NCI-H2196 (cell line): ENCODE measurements around the gene REV1.

Experiments used
- DNase-seq: peaks from one replicate; lab custom pipeline; 2025; ENCODE audit not compliant: unreplicated experiment; lab: John Stamatoyannopoulos, UW

REV1 gene

GRCh38 chr2:99451280-99451679 lies 38.5 kb downstream of the REV1 start:
- DNase-seq, result no peak

DNA sequence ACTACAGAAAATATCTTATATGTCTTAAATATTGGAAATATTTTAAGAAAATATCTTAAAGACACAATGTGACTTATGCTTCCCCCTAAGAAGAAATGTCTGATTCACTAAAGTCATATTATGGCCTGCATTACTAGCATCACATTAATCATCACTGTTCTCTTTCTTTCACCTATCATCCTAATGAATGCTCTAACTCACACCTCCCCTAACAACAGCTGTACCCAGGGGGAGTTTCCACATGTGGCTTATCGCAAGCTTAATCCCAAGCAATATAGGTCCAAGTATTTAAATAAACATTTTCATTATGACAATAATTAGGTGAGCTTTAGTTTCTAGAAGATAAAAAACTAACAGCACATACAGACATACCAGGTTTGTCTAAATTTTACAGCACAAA lies 39.6 kb downstream of the REV1 start:
- DNase-seq, result no peak

DNA sequence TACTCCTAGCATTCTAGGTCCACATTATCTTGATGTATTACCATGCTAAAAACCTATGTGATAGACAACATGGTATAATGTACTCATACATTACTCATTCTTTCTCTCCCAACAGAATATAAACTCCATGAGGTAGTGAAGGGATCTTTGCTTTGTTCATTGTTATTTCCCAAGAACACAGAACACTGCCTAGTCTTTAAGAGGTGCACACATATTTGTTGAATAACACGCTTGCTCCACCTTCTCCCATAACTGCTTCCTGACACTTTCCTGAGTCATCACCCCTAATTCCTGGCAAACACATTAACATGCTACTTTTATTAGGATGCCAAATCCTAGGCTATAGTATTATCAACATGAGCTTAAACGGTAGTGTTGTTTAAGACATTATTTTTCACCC lies 41.3 kb downstream of the REV1 start:
- DNase-seq, result no peak

GRCh38 chr2:99445065-99445464 lies 44.8 kb downstream of the REV1 start:
- no peak for DNase-seq

DNA sequence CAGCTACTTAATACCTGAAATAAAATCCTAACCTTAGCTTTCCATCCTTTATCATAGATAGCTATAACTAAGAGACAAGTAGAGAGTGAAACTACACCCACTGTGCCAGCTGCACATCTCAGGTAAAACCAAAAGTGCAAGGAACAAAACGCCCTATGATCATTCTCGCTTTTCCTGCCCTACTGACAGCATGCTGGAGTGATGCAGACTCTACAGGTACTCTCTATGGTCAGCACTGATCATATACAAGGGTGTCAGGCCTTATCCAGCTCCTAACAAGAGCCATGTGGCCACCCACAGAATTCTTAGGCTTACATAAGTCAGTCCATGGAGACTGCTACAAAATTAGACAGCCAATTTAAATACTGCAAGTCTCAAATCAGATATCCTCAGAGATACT lies 45.6 kb downstream of the REV1 start:
- no peak for DNase-seq

DNA sequence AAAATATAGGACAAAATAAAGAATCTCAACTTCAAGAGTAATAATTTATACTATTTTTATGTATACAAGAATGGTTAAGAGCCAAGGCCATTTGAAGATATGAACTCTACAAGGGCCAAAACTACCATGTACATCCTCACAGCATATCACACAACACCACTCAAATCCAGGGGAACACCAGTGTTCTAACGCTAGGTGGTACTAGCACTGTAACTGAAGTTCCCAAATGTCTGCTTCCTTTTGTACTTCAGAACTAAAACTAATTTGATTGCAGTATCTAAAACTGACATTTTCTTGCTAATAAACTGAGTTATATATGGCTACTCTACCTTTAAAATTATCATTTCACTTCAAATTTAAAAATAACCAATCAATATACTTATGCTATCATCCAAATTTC lies 47.0 kb downstream of the REV1 start:
- no peak for DNase-seq

GRCh38 chr2:99439971-99440505 lies 49.8 kb downstream of the REV1 start:
- no peak for DNase-seq

GRCh38 chr2:99436874-99437273 lies 52.9 kb downstream of the REV1 start:
- no peak for DNase-seq

- DNase-seq, result no peak
Observed at GRCh38 chr2:99433340-99433739, 56.5 kb downstream of the REV1 start.

GRCh38 chr2:99431587-99432275 lies 58.1 kb downstream of the REV1 start:
- DNase-seq, result no peak

GRCh38 chr2:99430614-99431291 lies 59.1 kb downstream of the REV1 start:
- no peak for DNase-seq

- DNase-seq, result no peak
Observed at GRCh38 chr2:99425022-99425421, 64.8 kb downstream of the REV1 start.

DNA sequence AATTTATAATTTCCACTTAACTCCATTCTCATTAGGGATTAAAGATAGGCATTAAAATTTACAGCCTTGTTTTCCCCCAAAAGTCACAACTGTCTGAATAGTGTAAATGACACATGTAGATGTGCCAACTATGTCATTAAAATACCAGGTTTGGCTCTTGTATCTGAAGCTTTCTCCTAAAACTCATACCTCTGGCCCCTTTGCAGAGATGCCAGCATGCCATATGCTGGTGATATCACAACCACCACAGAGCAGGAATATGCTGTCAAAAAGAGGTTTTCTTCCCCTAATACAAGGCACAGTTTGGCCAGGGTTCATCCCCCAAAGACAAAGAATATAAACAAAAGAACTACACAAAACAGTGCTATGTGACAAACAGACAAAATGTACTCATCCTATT lies 65.4 kb downstream of the REV1 start:
- no peak for DNase-seq

DNA sequence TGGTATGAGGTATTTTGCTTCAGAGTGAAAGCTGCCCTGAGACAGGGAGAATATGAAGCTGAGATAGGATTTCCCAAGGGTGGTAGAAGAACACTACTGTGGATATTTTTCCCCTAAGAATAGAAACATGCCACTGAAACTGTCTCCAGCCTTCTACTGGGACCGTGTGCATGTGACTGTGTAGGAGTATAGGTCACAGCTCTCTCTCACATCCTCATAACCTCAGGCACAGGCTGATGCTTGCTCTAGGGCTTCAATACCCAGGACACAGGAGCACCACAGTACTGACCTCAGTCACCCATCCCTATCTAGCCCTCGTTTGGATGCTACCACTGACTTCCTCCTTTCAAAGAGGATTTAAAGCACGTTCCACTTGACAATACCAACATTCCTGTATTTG lies 67.2 kb downstream of the REV1 start:
- no peak for DNase-seq

GRCh38 chr2:99421469-99421868 lies 68.3 kb downstream of the REV1 start:
- no peak for DNase-seq

GRCh38 chr2:99420751-99421299 lies 69.0 kb downstream of the REV1 start:
- no peak for DNase-seq

DNA sequence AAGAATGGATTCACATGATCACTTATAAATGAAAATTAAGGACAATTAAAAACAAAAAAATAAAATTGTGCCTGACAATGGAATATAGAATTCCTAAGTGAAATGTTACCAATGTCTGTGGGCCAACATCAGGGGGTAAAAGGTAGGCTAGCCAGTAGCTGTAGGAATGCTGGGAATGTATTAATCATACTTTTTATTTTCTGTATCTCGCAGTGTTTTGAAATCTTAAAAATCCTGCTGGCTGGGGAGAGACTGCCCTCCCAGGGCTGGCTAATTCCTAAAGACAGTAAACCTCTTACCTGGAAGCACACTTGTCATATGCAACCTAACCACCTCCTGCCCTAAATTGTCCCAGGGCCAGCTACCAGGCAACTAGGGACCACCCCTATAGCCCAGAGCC lies 69.8 kb downstream of the REV1 start:
- no peak for DNase-seq

DNA sequence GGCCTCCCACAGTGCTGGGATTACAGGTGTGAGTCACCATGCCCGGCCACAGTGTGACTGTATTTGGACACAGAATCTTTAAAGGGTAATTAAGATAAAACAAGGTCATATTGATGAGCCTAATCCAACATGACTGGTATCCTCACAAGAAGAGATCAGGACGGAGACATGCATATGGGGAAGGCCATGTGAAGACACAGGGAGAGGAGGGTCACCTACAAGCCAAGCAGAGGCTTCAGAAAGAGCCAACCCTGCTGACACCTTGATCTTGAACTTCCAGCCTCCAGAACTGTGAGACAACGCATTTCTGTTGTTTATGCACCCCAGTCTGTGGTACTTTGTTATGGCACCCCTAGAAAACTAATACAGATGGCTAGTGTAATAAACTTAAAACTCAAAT lies 72.4 kb downstream of the REV1 start:
- no peak for DNase-seq

- DNase-seq, result no peak
Observed at GRCh38 chr2:99414566-99414965, 75.3 kb downstream of the REV1 start.

DNA sequence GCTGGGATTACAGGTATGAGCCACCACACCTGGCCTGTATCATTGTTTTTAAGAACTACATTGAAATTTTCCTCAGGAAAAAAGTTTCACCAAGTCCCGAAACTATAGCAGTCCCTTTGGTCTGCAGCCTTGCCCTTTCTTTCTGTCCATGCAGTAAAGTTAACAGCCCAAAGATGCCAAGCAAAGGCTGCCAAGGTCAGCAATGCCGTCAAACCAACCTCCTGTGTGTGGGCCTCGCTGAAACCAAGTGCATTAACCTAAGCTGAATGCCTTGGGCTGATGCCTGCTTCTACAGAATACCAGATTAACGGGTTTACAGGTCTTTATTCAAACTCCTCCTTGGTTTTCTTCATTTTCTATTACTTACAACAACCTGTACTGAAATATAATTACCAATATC lies 79.5 kb downstream of the REV1 start:
- DNase-seq, result no peak

GRCh38 chr2:99406137-99406536 lies 83.7 kb downstream of the REV1 start:
- no peak for DNase-seq
